ENCODE data around the gene COA1. TPM values are rescaled to one million over a fixed set of nuclear protein-coding genes. Genes with fewer than 3 reads are reported as not detected.

COA1 gene
- total RNA-seq, 1 donor from 2014 or later = 16.3 TPM

- DNase-seq (ENCODE audit: low spot score in 2 of 2) = peak in 1 of 2 donors; percentile 56
- Histone ChIP-seq H3K4me1 (peaks cover 0 to 13% of the 10 kb centered on the region in 2 donors), H3K36me3 (no peaks in the 10 kb centered on the region), H3K4me3 (no peak overlapping the region), H3K27ac (no peak overlapping the region), H3K9me3 (no peaks in the 10 kb centered on the region), H3K27me3 (no peaks in the 10 kb centered on the region)
- TF ChIP-seq CTCF (IDR thresholded peaks at IDR 0.05) = no peak
- intact Hi-C loops (cut with DNase I) = loop anchor here (5.0 kb wide), 1 partner anchor 81 kb away; no protein-coding TSS in a partner anchor
Observed at GRCh38 chr7:43756368-43757072, 27.2 kb upstream of the COA1 start.

GRCh38 chr7:43754596-43754995 is 25.3 kb upstream of the COA1 start:
- Histone ChIP-seq H3K27ac (no peak overlapping the region), H3K36me3 (no peaks in the 10 kb centered on the region)
- TF ChIP-seq CTCF (IDR thresholded peaks at IDR 0.05) = no peak

GRCh38 chr7:43753843-43754242 is 24.5 kb upstream of the COA1 start:
- Histone ChIP-seq H3K27ac (no peak overlapping the region), H3K9me3 (no peaks in the 10 kb centered on the region), H3K4me1 (peaks cover 0 to 5% of the 10 kb centered on the region in 2 donors), H3K4me3 (no peak overlapping the region), H3K27me3 (no peaks in the 10 kb centered on the region), H3K36me3 (no peaks in the 10 kb centered on the region)
- peak in 1 of 2 donors; percentile 21 for DNase-seq (ENCODE audit: low spot score in 2 of 2)
- intact Hi-C loops (cut with DNase I) = no loop called here
- TF ChIP-seq CTCF (IDR thresholded peaks at IDR 0.05) = no peak

More at GRCh38 chr7:43754596-43754995, 25.3 kb upstream of the COA1 start:
- H3K4me3 ChIP-seq = no peak overlapping the region
- no peaks in the 10 kb centered on the region for H3K27me3 ChIP-seq
- DNase-seq (ENCODE audit: low spot score in 2 of 2) = peak in 1 of 2 donors; percentile 54
- peaks cover 0 to 8% of the 10 kb centered on the region in 2 donors for H3K4me1 ChIP-seq
- intact Hi-C loops (cut with DNase I) = no loop called here
- H3K9me3 ChIP-seq = no peaks in the 10 kb centered on the region

GRCh38 chr7:43753271-43753810 is 24.0 kb upstream of the COA1 start:
- intact Hi-C loops (cut with DNase I) = no loop called here
- H3K27me3 ChIP-seq = no peaks in the 10 kb centered on the region
- peaks cover 0 to 5% of the 10 kb centered on the region in 2 donors for H3K4me1 ChIP-seq
- no peaks in the 10 kb centered on the region for H3K9me3 ChIP-seq
- H3K36me3 ChIP-seq = no peaks in the 10 kb centered on the region
- no peak overlapping the region for H3K4me3 ChIP-seq
- TF ChIP-seq CTCF (IDR thresholded peaks at IDR 0.05) = no peak
- no peak overlapping the region for H3K27ac ChIP-seq
- no peak for DNase-seq (ENCODE audit: low spot score in 2 of 2)

GRCh38 chr7:43752411-43752810 is 23.1 kb upstream of the COA1 start:
- no peaks in the 10 kb centered on the region for H3K27me3 ChIP-seq
- no peak for DNase-seq (ENCODE audit: low spot score in 2 of 2)
- H3K9me3 ChIP-seq = no peaks in the 10 kb centered on the region
- intact Hi-C loops (cut with DNase I) = no loop called here
- H3K27ac ChIP-seq = no peak overlapping the region
- no peaks in the 10 kb centered on the region for H3K4me1 ChIP-seq
- H3K4me3 ChIP-seq = no peak overlapping the region
- no peak for TF ChIP-seq CTCF (IDR thresholded peaks at IDR 0.05)
- no peaks in the 10 kb centered on the region for H3K36me3 ChIP-seq
